DMS153 treated with DMSO at 0.1 percent for 48 hours (cell line): ENCODE results near the gene RBM22.
A peak's percentile ranks its signal among the peaks of the same experiment; 100 is the strongest.

Experiments used
- DNase-seq: peaks from one replicate; lab custom pipeline; 2025; ENCODE audit not compliant: unreplicated experiment; lab: John Stamatoyannopoulos, UW

Gene RBM22

DNA sequence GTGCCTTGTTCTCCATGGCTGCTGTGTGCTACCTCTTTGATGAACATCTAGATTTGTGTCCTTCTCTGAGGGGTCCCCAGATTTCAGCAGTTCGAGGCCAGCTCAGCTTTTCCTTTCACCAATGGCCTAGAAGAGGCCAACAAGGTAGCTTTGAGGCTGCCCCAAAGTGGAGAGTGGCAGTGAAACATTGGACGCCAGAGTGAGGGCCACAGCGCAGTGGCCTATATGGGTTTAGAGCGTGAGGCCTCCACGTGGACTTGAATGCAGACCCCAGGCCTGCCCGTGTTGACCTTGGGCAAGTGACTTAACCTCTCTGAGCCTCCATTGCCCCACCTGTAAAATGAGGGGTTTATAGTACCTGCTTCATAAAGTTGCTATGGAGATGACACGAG, 28.0 kb downstream of the RBM22 start:
- no peak for DNase-seq

DNA sequence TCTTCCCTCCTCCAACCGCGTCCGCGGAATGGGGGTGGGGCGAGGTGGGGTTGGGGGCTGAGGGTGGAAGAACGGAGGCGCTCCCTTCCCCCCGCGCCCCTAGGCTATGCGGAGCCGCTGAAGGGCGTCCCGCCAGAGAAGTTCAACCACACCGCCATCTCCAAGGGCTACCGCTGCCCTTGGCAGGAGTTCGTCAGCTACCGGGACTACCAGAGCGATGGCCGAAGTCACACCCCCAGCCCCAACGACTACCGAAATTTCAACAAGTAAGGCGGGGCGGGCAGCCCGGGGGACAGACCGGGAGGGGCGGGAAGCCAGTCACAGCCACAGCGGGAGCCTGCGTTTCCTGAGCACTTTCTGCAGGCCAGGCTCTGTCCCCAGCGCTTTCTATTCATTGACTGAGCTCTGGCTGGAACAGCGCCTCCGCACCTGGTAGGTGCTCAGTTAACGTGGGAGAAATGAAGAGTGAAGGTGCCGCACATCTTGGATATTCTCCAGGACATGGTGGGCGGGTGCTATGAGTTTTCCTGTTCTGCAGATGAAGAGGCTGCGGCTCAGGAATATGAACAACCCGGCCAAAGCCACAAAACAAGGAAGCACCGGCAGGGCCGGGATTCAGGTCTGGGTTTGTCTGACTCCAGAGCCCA, 28.5 kb downstream of the RBM22 start:
- DNase-seq: no peak

DNA sequence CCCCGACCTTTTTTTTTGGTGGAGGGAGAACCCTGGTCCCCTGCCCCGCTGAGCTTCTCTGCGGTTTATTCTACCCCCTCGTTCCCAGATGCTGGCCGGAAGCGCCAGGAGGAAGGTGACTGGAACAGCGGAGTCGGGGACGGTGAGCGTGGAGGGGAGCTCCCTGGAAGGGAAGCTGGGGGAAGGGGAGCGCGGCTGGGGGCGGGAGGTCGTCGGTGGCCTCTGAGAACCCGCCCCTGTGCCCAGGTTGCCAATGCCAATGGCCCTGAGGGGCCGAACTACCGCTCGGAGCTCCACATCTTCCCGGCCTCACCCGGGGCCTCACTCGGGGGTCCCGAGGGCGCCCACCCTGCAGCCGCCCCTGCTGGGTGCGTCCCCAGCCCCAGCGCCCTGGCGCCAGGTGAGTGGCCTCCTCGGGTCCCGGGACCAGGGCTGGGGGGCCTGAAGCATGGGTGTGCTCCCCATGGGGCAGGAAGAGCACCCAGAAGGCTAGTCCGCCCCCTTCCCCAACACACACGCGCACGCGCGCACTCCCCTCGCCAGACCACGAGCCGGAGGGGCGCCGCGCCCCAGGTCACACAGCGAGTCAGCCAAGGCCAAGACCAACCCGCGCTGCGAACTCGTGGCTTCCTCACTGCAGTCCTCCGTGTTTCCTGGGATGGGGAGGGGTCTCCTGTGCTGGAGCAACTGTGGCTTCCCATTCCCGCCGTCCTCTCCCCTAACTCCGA, 29.2 kb downstream of the RBM22 start:
- DNase-seq: no peak

DNA sequence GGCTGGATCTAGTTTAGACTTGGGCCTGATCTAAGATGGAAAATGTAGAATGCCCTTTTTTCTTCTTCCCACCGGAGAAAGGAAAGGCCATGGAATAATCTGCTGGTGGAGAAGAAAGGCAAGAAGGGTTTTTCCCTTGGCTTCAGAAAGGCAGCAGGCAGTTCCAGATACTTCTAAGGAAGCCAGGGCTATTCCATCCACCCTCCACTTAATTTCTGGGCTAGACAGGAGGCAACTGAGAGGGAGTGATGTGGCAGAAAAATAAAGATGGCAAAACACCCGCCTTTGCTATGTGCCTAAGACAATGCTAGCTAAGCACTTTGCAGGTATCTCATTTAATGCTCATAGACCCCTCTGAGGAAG, 29.9 kb downstream of the RBM22 start:
- DNase-seq: no peak

DNA sequence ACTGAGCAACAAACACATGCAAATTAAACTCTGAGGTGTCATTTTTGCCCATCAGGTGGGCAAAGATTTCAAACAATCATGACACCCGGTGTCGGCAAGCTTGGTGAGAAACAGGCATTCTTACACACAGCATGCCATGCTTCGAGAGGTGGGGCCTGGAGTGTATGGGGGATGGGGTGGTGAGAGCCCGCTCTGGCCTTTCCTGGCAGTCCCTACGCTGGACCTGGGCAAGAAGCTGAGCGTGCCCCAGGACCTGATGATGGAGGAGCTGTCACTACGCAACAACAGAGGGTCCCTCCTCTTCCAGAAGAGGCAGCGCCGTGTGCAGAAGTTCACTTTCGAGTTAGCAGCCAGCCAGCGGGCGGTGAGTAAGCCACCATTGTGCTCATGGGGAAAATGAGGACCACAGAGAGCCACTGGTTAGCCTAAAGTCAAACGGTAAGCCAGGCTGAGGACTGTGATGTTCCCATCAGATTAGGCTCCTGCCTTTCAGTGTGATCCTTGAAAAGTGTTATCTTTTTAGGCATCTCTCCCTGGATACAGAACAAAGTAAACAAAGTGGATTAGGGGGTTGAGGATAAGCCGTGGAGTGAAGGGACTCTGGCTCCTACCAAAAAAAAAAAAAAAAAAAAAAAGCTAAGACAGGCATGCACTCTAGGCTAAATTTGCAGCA, 30.5 kb downstream of the RBM22 start:
- no peak for DNase-seq

GRCh38 chr5:150665044-150665443, 35.8 kb downstream of the RBM22 start:
- no peak for DNase-seq

- DNase-seq: no peak
These were observed 36.9 kb downstream of the RBM22 start for GRCh38 chr5:150663936-150664335.

GRCh38 chr5:150662731-150663516, 37.9 kb downstream of the RBM22 start:
- no peak for DNase-seq

DNA sequence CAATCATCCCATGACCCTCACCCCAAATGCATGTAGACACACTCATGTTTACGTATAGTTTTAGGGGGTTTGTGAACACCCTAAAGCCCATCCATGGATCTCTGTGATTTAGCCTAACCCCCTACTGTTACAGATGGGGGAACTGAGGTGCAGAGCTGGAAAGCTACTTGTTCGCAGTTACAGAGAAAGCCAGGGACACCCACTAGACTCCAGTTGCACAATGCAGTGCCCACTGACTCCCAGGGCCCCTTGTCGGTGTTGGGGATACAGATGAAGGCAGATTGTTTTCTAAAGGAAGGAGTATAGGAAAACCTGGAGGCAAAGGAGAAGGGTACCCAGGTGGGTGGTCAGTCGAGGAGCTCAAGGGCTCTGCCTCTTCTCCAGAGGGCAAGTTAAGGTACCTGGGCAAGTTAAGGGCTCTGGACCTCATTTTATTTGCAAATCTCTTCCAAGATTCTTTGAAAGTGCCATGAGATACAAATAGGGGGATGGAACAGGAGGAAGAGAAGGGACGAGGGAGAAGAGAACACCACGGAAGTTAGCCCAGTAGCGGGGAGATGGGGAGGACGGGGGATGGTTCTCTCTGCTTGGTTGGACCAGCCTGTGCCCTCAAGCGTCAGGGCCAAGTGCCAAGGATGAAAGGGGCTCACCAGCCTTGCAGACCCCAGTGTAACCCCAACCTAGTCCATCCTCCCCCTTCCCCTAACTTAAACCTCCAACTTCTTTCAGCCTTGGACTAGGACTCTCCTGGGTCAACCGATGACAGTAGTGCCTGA, 38.9 kb downstream of the RBM22 start:
- no peak for DNase-seq

- no peak for DNase-seq
These were observed 39.8 kb downstream of the RBM22 start, which contains the start of gene MYOZ3 for GRCh38 chr5:150661086-150661485. Gene MYOZ3 (plus strand): TSS chr5:150661251. CDS start chr5:150662942, 1,691 bp downstream.

DNA sequence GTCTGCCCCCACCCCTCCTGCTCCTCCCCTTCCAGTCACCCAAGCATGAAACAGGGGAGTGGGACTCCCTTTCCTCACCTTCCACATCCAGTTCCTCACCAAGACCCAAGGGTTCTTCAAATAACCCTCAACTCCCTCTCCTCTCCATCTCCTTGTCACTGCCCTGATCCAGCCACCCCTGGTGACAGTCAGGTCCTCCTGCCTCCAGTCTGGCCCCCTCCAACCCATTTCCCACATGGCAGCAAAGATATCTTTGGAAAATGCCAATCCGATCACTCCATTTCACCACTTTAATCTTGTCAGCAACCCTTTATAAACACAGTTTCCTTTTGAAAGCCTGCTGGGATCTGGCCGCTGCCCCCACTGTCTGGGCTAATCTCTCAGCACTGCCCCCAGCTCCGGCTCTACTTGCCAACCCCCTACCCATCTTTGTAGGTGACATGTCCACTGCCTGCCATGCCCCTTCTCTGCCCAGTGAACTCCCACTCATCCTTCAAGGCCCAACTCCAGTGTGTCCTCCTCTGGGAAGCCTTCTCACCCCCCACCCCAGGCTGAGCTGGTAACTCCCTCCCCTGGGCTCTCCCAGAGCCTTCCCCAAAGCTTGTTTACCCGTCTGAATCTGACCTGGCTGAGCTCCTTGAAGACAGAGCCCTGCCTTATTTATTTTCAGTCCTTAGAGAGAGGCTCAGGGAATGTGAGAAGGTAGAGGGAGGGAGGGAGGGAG, 40.6 kb downstream of the RBM22 start:
- no peak for DNase-seq

DNA sequence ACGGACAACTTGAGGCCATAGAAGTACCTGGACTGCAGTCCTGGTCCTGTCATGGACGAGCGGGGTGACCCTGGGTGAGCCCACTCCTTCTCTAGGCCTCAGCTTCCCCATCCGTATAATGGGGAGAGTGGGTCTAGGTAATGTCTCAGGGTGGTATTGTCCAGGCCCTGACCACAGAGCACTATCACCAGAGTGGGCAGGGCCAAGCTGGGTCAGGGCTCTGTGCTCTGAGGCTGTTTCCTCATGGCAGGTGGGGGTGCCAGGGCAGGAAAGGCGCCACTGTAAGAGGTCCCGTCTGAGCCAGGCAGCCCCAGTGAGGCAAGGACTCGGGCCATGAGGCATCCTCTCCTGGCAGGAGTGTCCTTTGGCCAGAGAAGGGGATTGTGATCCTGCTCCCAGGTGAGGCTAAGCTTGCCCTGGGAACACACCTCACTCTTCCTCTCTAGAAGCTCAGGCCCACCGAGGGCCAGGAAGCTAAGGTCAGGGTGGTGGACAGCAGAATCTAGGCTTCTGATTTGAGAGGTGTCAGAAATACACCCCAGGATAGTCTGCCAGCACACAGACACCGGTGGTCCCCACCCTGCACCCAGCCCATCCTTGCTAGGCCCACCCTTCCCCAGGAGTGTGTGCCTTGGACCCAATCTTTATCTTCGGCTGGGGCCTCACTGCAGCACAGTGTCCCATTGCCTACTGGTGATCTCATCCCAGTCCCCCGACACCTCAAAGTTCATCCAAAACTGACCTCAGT, 41.3 kb downstream of the RBM22 start:
- no peak for DNase-seq

DNA sequence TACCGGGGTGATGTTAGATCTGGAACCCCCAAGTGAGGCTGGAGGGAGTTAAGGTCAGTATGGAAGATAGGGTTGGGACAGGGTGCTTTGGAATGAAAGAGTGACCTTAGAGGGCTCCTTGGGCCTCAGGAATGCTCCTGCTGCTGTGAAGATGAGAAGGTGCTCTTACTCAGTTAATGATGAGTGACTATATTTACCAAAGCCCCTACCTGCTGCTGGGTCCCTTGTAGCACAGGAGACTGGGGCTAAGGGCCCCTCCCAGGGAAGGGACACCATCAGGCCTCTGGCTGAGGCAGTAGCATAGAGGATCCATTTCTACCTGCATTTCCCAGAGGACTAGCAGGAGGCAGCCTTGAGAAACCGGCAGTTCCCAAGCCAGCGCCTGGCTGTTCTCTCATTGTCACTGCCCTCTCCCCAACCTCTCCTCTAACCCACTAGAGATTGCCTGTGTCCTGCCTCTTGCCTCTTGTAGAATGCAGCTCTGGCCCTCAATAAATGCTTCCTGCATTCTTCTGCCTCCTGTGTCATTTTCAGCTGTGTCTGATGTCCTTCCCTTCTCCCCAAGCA, 42.1 kb downstream of the RBM22 start:
- DNase-seq: no peak

DNA sequence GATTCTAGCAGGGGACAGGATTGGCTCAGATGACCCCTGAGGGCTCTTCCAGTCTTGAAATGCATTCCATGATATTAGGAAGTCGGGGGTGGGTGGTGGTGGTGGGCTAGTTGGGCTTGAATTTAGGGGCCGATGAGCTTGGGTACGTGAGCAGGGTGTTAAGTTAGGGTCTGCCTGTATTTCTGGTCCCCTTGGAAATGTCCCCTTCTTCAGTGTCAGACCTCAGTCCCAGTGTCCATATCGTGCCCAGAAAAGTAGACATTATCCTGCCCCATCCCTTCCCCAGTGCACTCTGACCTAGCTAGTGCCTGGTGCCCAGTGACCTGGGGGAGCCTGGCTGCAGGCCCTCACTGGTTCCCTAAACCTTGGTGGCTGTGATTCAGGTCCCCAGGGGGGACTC, 42.7 kb downstream of the RBM22 start:
- no peak for DNase-seq

DNA sequence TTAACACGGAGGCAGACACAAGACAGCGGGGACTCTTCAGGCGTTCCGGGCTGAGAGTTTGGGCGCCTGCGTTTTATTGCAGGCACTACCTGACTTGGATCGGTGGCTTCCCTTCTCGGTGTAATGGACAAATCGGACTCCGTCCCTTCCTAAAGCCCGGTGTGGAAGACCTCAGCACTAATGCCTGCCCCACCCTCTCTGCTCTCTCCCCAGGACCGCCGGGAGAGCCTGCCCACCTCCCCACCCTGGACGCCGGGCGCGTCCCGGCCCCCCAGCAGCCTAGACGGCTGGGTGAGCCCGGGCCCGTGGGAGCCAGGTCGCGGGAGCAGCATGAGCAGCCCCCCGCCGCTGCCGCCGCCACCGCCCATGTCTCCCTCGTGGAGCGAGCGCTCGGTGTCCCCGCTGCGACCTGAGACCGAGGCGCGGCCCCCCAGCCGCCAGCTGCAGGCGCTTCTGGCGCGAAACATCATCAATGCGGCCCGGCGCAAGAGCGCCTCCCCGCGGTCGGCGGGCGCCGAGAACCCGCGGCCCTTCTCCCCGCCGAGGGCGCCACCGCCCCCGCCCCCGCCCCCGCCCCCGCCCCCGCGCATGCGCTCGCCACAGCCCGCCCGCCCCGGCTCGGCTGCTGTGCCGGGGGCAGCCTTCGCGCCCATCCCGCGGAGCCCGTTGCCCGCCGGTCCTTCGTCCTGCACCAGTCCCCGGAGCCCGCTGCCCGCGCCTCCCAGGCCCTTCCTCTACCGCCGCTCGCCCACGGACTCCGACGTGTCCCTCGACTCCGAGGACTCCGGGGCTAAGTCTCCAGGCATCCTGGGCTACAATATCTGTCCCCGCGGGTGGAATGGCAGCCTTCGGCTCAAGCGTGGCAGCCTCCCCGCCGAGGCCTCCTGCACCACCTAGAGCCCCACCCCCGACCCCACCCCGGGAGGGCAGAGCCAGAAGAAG, 44.4 kb downstream of the RBM22 start:
- DNase-seq: peak; percentile 4

DNA sequence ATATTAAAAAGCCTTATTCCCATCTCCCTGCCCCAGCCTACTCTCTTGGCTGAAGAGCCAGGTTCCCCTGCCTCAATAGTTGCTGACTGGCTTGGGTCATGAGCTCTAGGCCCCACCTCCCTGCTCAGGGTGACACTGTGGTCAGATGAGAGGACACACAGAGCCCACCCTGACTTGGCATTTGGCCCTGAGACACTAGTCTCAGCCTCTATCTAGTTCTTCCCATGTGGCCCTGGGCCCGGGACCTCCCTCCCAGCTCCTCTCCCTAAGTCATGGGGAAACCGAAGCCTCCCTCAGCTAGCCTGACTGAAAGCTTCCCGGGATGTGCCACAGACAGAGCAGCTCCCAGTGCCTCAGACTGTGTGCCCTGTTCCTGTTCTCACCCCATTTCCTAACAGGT, 45.6 kb downstream of the RBM22 start:
- DNase-seq: no peak

DNA sequence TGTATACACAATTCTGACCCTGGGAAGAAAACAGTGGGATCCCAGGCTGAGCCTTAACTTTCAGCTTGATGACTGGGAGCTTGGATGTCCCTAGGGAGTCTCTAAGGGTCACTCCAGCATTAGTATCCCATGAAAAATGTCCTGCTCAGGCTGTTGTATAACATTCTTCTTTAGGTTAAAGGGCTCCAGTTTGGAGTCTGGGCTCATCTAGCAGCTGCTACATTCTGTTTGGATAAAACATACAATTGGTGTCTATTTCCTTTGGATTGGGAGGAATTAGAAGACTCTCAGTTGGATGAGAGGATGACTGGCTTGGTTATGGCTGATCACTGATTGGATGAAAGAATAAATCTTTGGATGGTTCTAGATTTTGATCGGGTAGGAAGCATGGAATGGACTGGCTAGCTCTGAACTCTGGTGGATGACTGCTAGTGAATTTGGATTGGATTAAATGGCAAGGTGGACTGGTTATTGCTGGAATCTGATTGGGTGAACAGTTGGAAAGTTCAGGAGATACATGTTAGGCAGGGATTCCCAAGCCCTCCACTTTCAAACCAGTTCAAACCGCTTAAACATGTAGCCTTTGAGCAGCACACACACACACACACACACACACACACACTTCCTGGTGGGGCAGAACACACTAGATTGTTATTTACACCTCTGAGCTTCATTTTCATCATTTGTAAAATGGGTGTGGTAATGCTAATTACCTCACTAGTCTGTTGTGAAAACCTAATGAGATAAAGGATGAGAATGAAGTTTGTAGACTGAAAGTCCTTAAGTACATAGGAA, 46.9 kb downstream of the RBM22 start:
- no peak for DNase-seq
